HCT116 (cell line): ENCODE results near the gene PIGW. TPM values are rescaled to one million over a fixed set of nuclear protein-coding genes. Genes with fewer than 3 reads are reported as not detected.

Experiments
- ATAC-seq: fragments of 200-7000 bp; cut with Tn5 transposase; 2 replicates; pipeline ENCODE4 v1.9.1; 2020; ENCODE audit warnings: mild to moderate bottlenecking, moderate library complexity
- BruUV-seq: library from RNA; stranded (reverse); fragments of 400-500 nt; replicated peaks from 2 replicates; lab custom pipeline; 2021; lab: Mats Ljungman, UMichigan
- CTCF ChIA-PET: fragments of 300-600 bp; sonication (Branson Sonifier 250); formaldehyde crosslinking; loops from one replicate; lab custom pipeline; 2021; ENCODE audit warnings: antibody characterized with exemption; lab: Charles Lee
- POLR2A ChIA-PET: fragments of 300-600, 350-600 bp; sonication (Branson Sonifier 250); formaldehyde crosslinking; loops from one replicate; lab custom pipeline; 2021; ENCODE audit warnings: antibody characterized with exemption; lab: Charles Lee
- RAD21 ChIA-PET, 2 experiments: fragments of 300-600 bp; sonication (Branson Sonifier 250); formaldehyde crosslinking; loops; one replicate each; lab custom pipeline; 2023; ENCODE audit warnings: low total read pairs in 2 of 2; ENCODE audit not compliant: uncharacterized antibody in 2 of 2, unreplicated experiment in 2 of 2, low non-redundant PET in 1 of 2; lab: Charles Lee
- DNase-seq: peaks from one replicate; pipeline ENCODE4 v3.0.0-alpha.2; 2010; ENCODE audit warnings: low read depth, low spot score
- H2AFZ ChIP-seq: fragments of 200-600 bp; shearing (Covaris generic), sonication (generic); 2 replicates; pipeline ENCODE4 v1.6.1; 2017; ENCODE audit warnings: low read depth, mixed run types, mixed read lengths, antibody characterized with exemption, low read length; ENCODE audit not compliant: poor library complexity, severe bottlenecking
- H3K27ac ChIP-seq: 2 replicates; pipeline ENCODE4 v1.5.1; 2012; ENCODE audit warnings: low read depth, low read length
- H3K27me3 ChIP-seq: fragments of 200-600 bp; sonication (generic); 2 replicates; pipeline ENCODE4 v1.6.1; 2016; ENCODE audit warnings: mixed run types, low read length, mixed read lengths; ENCODE audit not compliant: insufficient read depth
- H3K36me3 ChIP-seq, 2 experiments: fragments of 200-500 bp in 1 of 2; fragments of 200-600 bp in 1 of 2; sonication (Bioruptor generic) in 1 of 2; sonication (generic) in 1 of 2; 2 replicates each; pipeline versions ENCODE4 v1.5.1 to v1.6.1; 2014 to 2016; ENCODE audit warnings: low read length in 2 of 2, inconsistent platforms in 1 of 2, mixed read lengths in 1 of 2, mixed run types in 1 of 2; ENCODE audit not compliant: insufficient read depth in 2 of 2, control insufficient read depth in 1 of 2
- H3K4me1 ChIP-seq, 2 experiments: fragments of 200-600 bp in 1 of 2; sonication (generic) in 1 of 2; 2 replicates each; pipeline versions ENCODE4 v1.5.1 to v1.6.1; 2012 to 2017; ENCODE audit warnings: low read length in 2 of 2, inconsistent platforms in 1 of 2, mild to moderate bottlenecking in 1 of 2, mixed read lengths in 1 of 2, mixed run types in 1 of 2, moderate library complexity in 1 of 2; ENCODE audit not compliant: insufficient read depth in 2 of 2, control insufficient read depth in 1 of 2
- H3K4me2 ChIP-seq: fragments of 200-600 bp; sonication (generic); 2 replicates; pipeline ENCODE4 v1.6.1; 2017; ENCODE audit warnings: mixed run types, low read length, mixed read lengths
- H3K4me3 ChIP-seq, 2 experiments: fragments of 200-600 bp in 1 of 2; sonication (generic) in 1 of 2; replicated peaks in 1 of 2; 2 replicates each; pipeline ENCODE4 v1.5.1; 2011 to 2016; ENCODE audit warnings: low read length in 2 of 2, control low read depth in 1 of 2, low read depth in 1 of 2, mild to moderate bottlenecking in 1 of 2, mixed read lengths in 1 of 2, mixed run types in 1 of 2
- H3K79me2 ChIP-seq: fragments of 200-600 bp; sonication (generic); 2 replicates; pipeline ENCODE4 v1.6.1; 2017; ENCODE audit warnings: mild to moderate bottlenecking, mixed run types, low read length, moderate library complexity, mixed read lengths; ENCODE audit not compliant: insufficient read depth
- H3K9ac ChIP-seq: fragments of 200-600 bp; sonication (generic); 2 replicates; pipeline ENCODE4 v1.6.1; 2016; ENCODE audit warnings: low read length, mixed read lengths
- H3K9me2 ChIP-seq: fragments of 200-600 bp; sonication (generic), shearing (Covaris generic); 2 replicates; pipeline ENCODE4 v1.6.1; 2017; ENCODE audit warnings: mixed run types, mild to moderate bottlenecking, moderate library complexity; ENCODE audit not compliant: insufficient read depth
- H3K9me3 ChIP-seq, 2 experiments: fragments of 200-500 bp in 1 of 2; fragments of 200-600 bp in 1 of 2; sonication (Bioruptor generic) in 1 of 2; sonication (generic) in 1 of 2; 2 replicates each; pipeline ENCODE4 v1.6.1; 2014 to 2017; ENCODE audit warnings: low read length in 2 of 2, mixed read lengths in 2 of 2, inconsistent platforms in 1 of 2, low read depth in 1 of 2, mild to moderate bottlenecking in 1 of 2, mixed run types in 1 of 2, moderate library complexity in 1 of 2; ENCODE audit not compliant: control insufficient read depth in 1 of 2, insufficient read depth in 1 of 2
- H4K20me1 ChIP-seq: fragments of 200-600 bp; sonication (generic), shearing (Covaris generic); 2 replicates; pipeline ENCODE4 v1.6.1; 2017; ENCODE audit warnings: mixed run types, mild to moderate bottlenecking, moderate library complexity; ENCODE audit not compliant: insufficient read depth
- ATF3 ChIP-seq: IDR thresholded peaks from 2 replicates; pipeline ENCODE4 v1.6.1; 2012
- CBX3 ChIP-seq: IDR thresholded peaks from 2 replicates; pipeline ENCODE4 v1.6.1; 2012; ENCODE audit warnings: low read depth
- CEBPB ChIP-seq: IDR thresholded peaks from 2 replicates; pipeline ENCODE4 v1.6.1; 2012; ENCODE audit warnings: low read depth
- EGR1 ChIP-seq: IDR thresholded peaks from 2 replicates; pipeline ENCODE4 v1.6.1; 2012; ENCODE audit warnings: low read depth
- ELF1 ChIP-seq: IDR thresholded peaks from 2 replicates; pipeline ENCODE4 v1.6.1; 2012; ENCODE audit warnings: low read depth, borderline replicate concordance
- FOSL1 ChIP-seq: IDR thresholded peaks from 2 replicates; pipeline ENCODE4 v1.6.1; 2012; ENCODE audit warnings: low read depth
- JUND ChIP-seq: IDR thresholded peaks from 2 replicates; pipeline ENCODE4 v1.6.1; 2012
- POLR2A ChIP-seq: IDR thresholded peaks from 2 replicates; pipeline ENCODE4 v1.7.0; 2011; ENCODE audit warnings: borderline replicate concordance; ENCODE audit not compliant: insufficient read depth, insufficient read length; ENCODE audit errors: extremely low read depth
- REST ChIP-seq: IDR thresholded peaks from 2 replicates; pipeline ENCODE4 v1.6.1; 2012; ENCODE audit warnings: low read depth
- SP1 ChIP-seq: IDR thresholded peaks from 2 replicates; pipeline ENCODE4 v1.6.1; 2012; ENCODE audit warnings: low read depth
- SRF ChIP-seq: IDR thresholded peaks from 2 replicates; pipeline ENCODE4 v1.6.1; 2012; ENCODE audit warnings: low read depth
- ZBTB33 ChIP-seq: IDR thresholded peaks from 2 replicates; pipeline ENCODE4 v1.6.1; 2011; ENCODE audit warnings: mild to moderate bottlenecking, low read length, moderate library complexity; ENCODE audit not compliant: insufficient replicate concordance; ENCODE audit errors: extremely low read depth
- ZNF274 ChIP-seq: fragments of 200-500 bp; sonication (Bioruptor generic); IDR thresholded peaks from 2 replicates; pipeline ENCODE4 v1.6.1; 2014; ENCODE audit warnings: mild to moderate bottlenecking, low read depth, low read length, inconsistent platforms
- intact Hi-C: fragments of 100-400 bp; cut with micrococcal nuclease; formaldehyde crosslinking; loops from 2 replicates; pipeline ENCODE4 v1.10.0; 2022
- total RNA-seq: library from RNA; stranded (reverse); gene quantifications from one replicate; pipeline ENCODE4 v1.2.1, GENCODE V29; 2021; ENCODE audit not compliant: unreplicated experiment

PIGW gene
- total RNA-seq, 1 experiment from 2014 or later = 16.4 TPM

- TF ChIP-seq ZBTB33 = peak; percentile 92
- no peak for TF ChIP-seq CBX3
- no peak for TF ChIP-seq POLR2A
- no peak for TF ChIP-seq ZNF274
- peak; percentile 86 for TF ChIP-seq CEBPB
- TF ChIP-seq ELF1 = no peak
These were observed 11.0 kb downstream of the PIGW start (continued) for GRCh38 chr17:36545465-36546417.

GRCh38 chr17:36546418-36547093 lies 11.8 kb downstream of the PIGW start:
- intact Hi-C loops = loop anchor here (5.0 kb wide), 1 partner anchor 56 kb away; the partner anchor contains the start of gene MRM1
- DNase-seq (no peak), ATAC-seq (no peak)
- no peak overlapping the region for H2AFZ ChIP-seq
- peaks cover 77% of the 10 kb centered on the region for H3K79me2 ChIP-seq
- peak overlapping the region; percentile 80 to 97 for H3K4me3 ChIP-seq
- peak overlapping the region; percentile 95 for H3K9ac ChIP-seq
- ChIA-PET POLR2A (no interaction called here), CTCF (interaction anchor here (0.7 kb wide), 1 partner anchor 57 kb away, joined by 3 read pairs; no protein-coding TSS in a partner anchor), RAD21 (interaction anchor here in 1 of 2 experiments (1.2 kb wide), 1 partner anchor 55 kb away, joined by 5 read pairs; the partner anchor contains the start of gene MRM1)
- TF ChIP-seq SP1 (no peak), FOSL1 (no peak), REST (no peak), ZNF274 (no peak), CBX3 (no peak), ZBTB33 (no peak), EGR1 (no peak), SRF (no peak), JUND (no peak), ATF3 (no peak)
- H3K36me3 ChIP-seq = peaks cover 0 to 6% of the 10 kb centered on the region in 2 experiments; a peak in 2 of 4 replicates
- H3K4me1 ChIP-seq = peaks cover 11 to 26% of the 10 kb centered on the region in 2 experiments; a peak in 3 of 4 replicates
- H3K4me2 ChIP-seq = peak overlapping the region; percentile 97
- H4K20me1 ChIP-seq = no peaks in the 10 kb centered on the region; the same call in 1 of the 2 replicates
- no peaks in the 10 kb centered on the region for H3K9me3 ChIP-seq
- peak overlapping the region; percentile 86 for H3K27ac ChIP-seq
- no peaks in the 10 kb centered on the region for H3K27me3 ChIP-seq
- no peaks in the 10 kb centered on the region for H3K9me2 ChIP-seq
- BruUV-seq = TSS peak; percentile 44
